ENCODE data around the gene CCDC185.

DNA sequence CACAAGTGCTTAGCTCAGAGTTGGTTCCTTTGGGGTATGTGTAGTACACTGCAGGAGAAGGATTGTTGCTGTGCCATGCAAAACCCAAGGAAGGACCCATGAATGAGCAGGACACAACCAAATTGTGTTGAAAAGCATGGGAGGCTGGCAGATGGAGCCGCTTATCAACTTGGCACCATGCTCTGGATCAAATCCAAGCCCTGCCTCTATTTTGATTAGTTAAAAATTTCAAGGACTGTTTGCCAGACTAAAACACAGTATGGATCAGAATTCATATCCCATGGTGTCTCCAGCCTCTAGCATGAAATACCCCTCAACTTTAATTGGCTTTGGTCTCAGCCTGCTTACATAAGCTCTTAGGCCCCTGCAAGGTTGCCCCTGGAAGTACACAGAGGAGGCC is 27.8 kb downstream of the CCDC185 start:
- no peak for TF ChIP-seq POLR2A (IDR thresholded peaks at IDR 0.05)
- TF ChIP-seq CTCF (IDR thresholded peaks at IDR 0.05) = no peak

Data from lower leg skin (tissue), 3 donors.